Bronchial epithelial cell (primary cell): ENCODE measurements around the gene ARSG. TPM values are rescaled to one million over a fixed set of nuclear protein-coding genes. Genes with fewer than 3 reads are reported as not detected.
A peak's percentile ranks its signal among the peaks of the same experiment; 100 is the strongest.

Experiments used
- DNase-seq: peaks from one replicate; pipeline ENCODE4 v3.0.0-alpha.2; 2010; ENCODE audit warnings: low read depth
- FAIRE-seq: peaks from 2 replicates; lab custom pipeline; 2011; peaks lifted over from hg19 to GRCh38; lab: Jason Lieb, UNC
- H3K27me3 ChIP-seq: 2 replicates; pipeline ENCODE4 v1.5.1; 2011; ENCODE audit warnings: low read length; ENCODE audit not compliant: control insufficient read depth, insufficient read depth
- H3K36me3 ChIP-seq: 2 replicates; pipeline ENCODE4 v1.5.1; 2011; ENCODE audit warnings: low read length; ENCODE audit not compliant: control insufficient read depth, insufficient read depth
- H3K4me3 ChIP-seq: 2 replicates; pipeline ENCODE4 v1.5.1; 2011; ENCODE audit warnings: mild to moderate bottlenecking, low read depth, low read length, control low read depth
- total RNA-seq: library from RNA; depleted of rRNA; stranded (reverse); fragments of >200 nt; gene quantifications from 2 replicates; pipeline ENCODE4 v1.2.1, GENCODE V29; 2014
- TF ChIP-seq, protein P1 (sequence below): IDR thresholded peaks from 2 replicates; pipeline ENCODE4 v1.5.1; 2011; ENCODE audit warnings: mild to moderate bottlenecking, moderate library complexity, low read length, control low read depth, inconsistent platforms; ENCODE audit not compliant: insufficient read depth, severe bottlenecking

ARSG gene
- total RNA-seq, 1 donor from 2014 or later, result 0.79 TPM

DNA sequence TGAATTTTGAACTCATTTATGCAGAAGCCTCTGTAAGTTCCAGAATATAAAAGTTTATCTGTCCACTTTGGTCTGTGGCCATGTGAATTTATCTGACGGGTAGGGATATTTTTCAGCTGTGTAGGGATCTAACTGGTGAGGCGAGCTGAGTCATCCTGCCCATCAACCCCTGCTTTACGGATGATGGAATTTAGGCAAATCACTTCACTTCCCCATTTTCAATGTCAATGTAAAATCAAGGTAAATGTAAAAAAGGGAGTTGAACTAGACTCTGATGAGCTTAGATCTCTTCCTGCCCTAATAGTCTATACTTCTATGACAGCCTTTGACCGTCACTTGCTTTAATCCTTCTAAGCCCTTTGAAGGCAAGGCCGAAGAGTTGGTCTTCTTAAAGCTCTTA, 2.9 kb upstream of the ARSG start:
- Histone ChIP-seq H3K27me3 (no peaks in the 10 kb centered on the region), H3K4me3 (no peak overlapping the region), H3K36me3 (no peaks in the 10 kb centered on the region)
- TF ChIP-seq, protein P1, sequence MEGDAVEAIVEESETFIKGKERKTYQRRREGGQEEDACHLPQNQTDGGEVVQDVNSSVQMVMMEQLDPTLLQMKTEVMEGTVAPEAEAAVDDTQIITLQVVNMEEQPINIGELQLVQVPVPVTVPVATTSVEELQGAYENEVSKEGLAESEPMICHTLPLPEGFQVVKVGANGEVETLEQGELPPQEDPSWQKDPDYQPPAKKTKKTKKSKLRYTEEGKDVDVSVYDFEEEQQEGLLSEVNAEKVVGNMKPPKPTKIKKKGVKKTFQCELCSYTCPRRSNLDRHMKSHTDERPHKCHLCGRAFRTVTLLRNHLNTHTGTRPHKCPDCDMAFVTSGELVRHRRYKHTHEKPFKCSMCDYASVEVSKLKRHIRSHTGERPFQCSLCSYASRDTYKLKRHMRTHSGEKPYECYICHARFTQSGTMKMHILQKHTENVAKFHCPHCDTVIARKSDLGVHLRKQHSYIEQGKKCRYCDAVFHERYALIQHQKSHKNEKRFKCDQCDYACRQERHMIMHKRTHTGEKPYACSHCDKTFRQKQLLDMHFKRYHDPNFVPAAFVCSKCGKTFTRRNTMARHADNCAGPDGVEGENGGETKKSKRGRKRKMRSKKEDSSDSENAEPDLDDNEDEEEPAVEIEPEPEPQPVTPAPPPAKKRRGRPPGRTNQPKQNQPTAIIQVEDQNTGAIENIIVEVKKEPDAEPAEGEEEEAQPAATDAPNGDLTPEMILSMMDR, result no peak
- DNase-seq (no peak), FAIRE-seq (no peak)

- no peak for DNase-seq
- no peak overlapping the region for H3K4me3 ChIP-seq
- no peaks in the 10 kb centered on the region for H3K27me3 ChIP-seq
- TF ChIP-seq, protein P1, result no peak
- FAIRE-seq, result no peak
- H3K36me3 ChIP-seq, result no peaks in the 10 kb centered on the region
Measured at GRCh38 chr17:68288804-68289203, 2.5 kb upstream of the ARSG start.

GRCh38 chr17:68289473-68289872, 1.8 kb upstream of the ARSG start:
- Histone ChIP-seq H3K4me3 (no peak overlapping the region), H3K27me3 (no peaks in the 10 kb centered on the region), H3K36me3 (no peaks in the 10 kb centered on the region)
- TF ChIP-seq, protein P1, result no peak
- FAIRE-seq (no peak), DNase-seq (peak; percentile 71)

GRCh38 chr17:68289936-68290267, 1.4 kb upstream of the ARSG start:
- Histone ChIP-seq H3K27me3 (no peaks in the 10 kb centered on the region), H3K36me3 (no peaks in the 10 kb centered on the region), H3K4me3 (no peak overlapping the region)
- TF ChIP-seq, protein P1, result no peak
- DNase-seq, result no peak
- FAIRE-seq, result no peak

DNA sequence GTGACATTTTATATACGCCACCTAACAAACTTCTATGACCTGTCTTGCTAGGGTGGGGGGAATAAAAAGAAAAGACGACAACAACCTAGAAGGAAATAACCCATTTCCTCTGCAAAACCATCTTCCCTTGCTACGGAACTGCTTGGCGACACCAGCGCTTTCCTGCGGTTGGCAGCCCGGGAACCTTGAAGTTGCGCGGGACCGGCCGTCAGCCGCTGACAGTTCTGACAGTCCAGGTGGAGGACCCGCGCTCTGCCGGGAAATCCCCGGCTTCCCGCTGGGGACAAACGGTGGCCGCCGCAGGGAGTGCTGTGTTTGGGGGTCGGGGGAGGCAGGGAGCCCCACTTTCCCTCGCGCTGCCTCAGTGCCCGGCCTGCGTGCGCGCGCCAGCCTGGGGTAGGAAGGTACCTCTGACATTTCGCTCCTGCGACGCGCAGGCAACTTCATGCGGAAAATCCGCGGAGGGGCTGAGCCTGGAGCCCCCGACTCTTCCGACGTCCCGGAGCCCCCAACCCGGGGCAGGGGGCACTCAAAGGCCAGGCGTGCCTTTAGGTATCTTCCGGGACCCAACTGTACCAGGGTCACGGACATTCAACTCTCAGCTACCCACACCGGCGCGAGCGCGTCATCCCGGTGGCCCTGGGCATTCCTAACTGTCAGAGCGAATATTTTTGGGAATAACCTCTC, 884 bp upstream of the ARSG start:
- no peaks in the 10 kb centered on the region for H3K27me3 ChIP-seq
- H3K4me3 ChIP-seq, result peak overlapping the region; percentile 57
- DNase-seq, result no peak
- H3K36me3 ChIP-seq, result no peaks in the 10 kb centered on the region
- no peak for FAIRE-seq
- TF ChIP-seq, protein P1, result no peak
